Psoas muscle (tissue), 8 donors: ENCODE results near the gene TUSC7. TPM values are rescaled to one million over a fixed set of nuclear protein-coding genes. Genes with fewer than 3 reads are reported as not detected.

Source experiments
- ATAC-seq, 4 donors: fragments of 200-7000 bp; cut with Tn5 transposase; one replicate each; pipeline ENCODE4 v1.9.1; 2020; ENCODE audit warnings: moderate library complexity in 3 of 4, mild to moderate bottlenecking in 2 of 4
- DNase-seq, 2 donors: peaks; one replicate each; pipeline ENCODE4 v3.0.0-alpha.2; 2020
- H3K27ac ChIP-seq: fragments of 200-600 bp; one replicate; pipeline ENCODE4 v1.8.0; 2022
- H3K27me3 ChIP-seq, 3 donors: fragments of 200-600 bp in 1 of 3; one replicate each; pipeline versions ENCODE4 v1.6.1 to v1.8.0; 2013 to 2022; ENCODE audit warnings: low read length in 2 of 3, mild to moderate bottlenecking in 2 of 3, moderate library complexity in 1 of 3; ENCODE audit not compliant: insufficient read depth in 3 of 3
- H3K36me3 ChIP-seq, 2 donors: fragments of 200-600 bp in 1 of 2; one replicate each; pipeline versions ENCODE4 v1.6.1 to v1.8.0; 2013 to 2022; ENCODE audit warnings: low read depth in 1 of 2, mild to moderate bottlenecking in 1 of 2, moderate library complexity in 1 of 2; ENCODE audit not compliant: insufficient read depth in 1 of 2
- H3K4me1 ChIP-seq: fragments of 200-600 bp; one replicate; pipeline ENCODE4 v1.8.0; 2022
- H3K4me3 ChIP-seq: fragments of 200-600 bp; one replicate; pipeline ENCODE4 v1.8.0; 2022; ENCODE audit warnings: mild to moderate bottlenecking
- H3K9me3 ChIP-seq: fragments of 200-600 bp; one replicate; pipeline ENCODE4 v1.8.0; 2022
- CTCF ChIP-seq: fragments of 200-600 bp; IDR thresholded peaks from one replicate; pipeline ENCODE4 v1.8.0; 2022; ENCODE audit warnings: antibody characterized with exemption
- WGBS, 3 donors: extraction: QIAGEN DNeasy Blood & Tissue Kit; methylation state at CpG; one replicate each; pipeline versions ENCODE4 v1.1.6 to v1.1.7; 2013; 5-methylcytosine and 5-hydroxymethylcytosine counted together
- intact Hi-C, 2 donors: fragments of 100-400 bp; cut with DNase I; formaldehyde crosslinking; loops; one replicate each; pipeline versions ENCODE4 v1.11.0 to v1.14.2; 2022
- polyA plus RNA-seq, 3 donors: library from polyadenylated mRNA; stranded (reverse); fragments of 200-250 nt; gene quantifications; one replicate each; pipeline ENCODE4 v1.2.3, GENCODE V29; 2013
- total RNA-seq, 4 donors: library from RNA; stranded (reverse); fragmentation: NEBNext Ultra II Directional in 2 of 4; extraction: Animal tissue kit (Norgen Biotek cat#: 25700) in 2 of 4; gene quantifications; one replicate each; pipeline versions ENCODE4 v1.2.1 to v1.2.4, GENCODE V29; 2021 to 2023
- donor health status: healthy with polysubstance abuse.
- donor health status: DM: no; HTN: no; CAD: no; lungs with moderate emphysema.
- donor health status: Bipolar disorder and iron deficiency.
- donor health status: healthy.
- donor health status: DM: yes; HTN: yes; CAD: no.
- donor health status: DM: no; HTN: no; CAD: no.
- donor health status: DM: no; HTN: no; CAD: no.
- donor health status: DM: yes; HTN: yes; CAD: no.

The TUSC7 gene
- total and polyA plus RNA-seq, 7 donors, result not detected

GRCh38 chr3:116701070-116701469 lies 8.5 kb upstream of the TUSC7 start:
- Histone ChIP-seq H3K27me3 (no peaks in the 10 kb centered on the region), H3K9me3 (no peaks in the 10 kb centered on the region), H3K27ac (no peak overlapping the region), H3K4me3 (no peak overlapping the region), H3K36me3 (no peaks in the 10 kb centered on the region), H3K4me1 (no peaks in the 10 kb centered on the region)
- DNase-seq (no peak), ATAC-seq (no peak)
- no peak for TF ChIP-seq CTCF
- intact Hi-C loops, result no loop called here

GRCh38 chr3:116702334-116702733 lies 7.2 kb upstream of the TUSC7 start:
- no peak for ATAC-seq
- WGBS, 3 donors, result 52 to 66% (median 58%) methylated on average over 4 of the region's 4 CpGs

GRCh38 chr3:116707531-116707930 lies 2.0 kb upstream of the TUSC7 start:
- TF ChIP-seq CTCF, result no peak
- Histone ChIP-seq H3K27me3 (no peaks in the 10 kb centered on the region), H3K4me3 (no peak overlapping the region), H3K36me3 (no peaks in the 10 kb centered on the region), H3K9me3 (no peaks in the 10 kb centered on the region), H3K27ac (no peak overlapping the region), H3K4me1 (no peaks in the 10 kb centered on the region)
- intact Hi-C loops, result no loop called here
- DNase-seq, result no peak
- no peak for ATAC-seq
- 91 to 94% (median 94%) methylated on average over 3 of the region's 3 CpGs for WGBS, 3 donors

More at GRCh38 chr3:116702334-116702733, 7.2 kb upstream of the TUSC7 start:
- no peak for DNase-seq
- Histone ChIP-seq H3K4me1 (no peaks in the 10 kb centered on the region), H3K4me3 (no peak overlapping the region), H3K9me3 (no peaks in the 10 kb centered on the region), H3K27ac (no peak overlapping the region), H3K36me3 (no peaks in the 10 kb centered on the region), H3K27me3 (no peaks in the 10 kb centered on the region)
- no peak for TF ChIP-seq CTCF
- intact Hi-C loops, result no loop called here

- no peak for TF ChIP-seq CTCF
- whole genome bisulfite sequencing, 3 donors, result 39 to 52% (median 41%) methylated on average over 4 of the region's 4 CpGs
- H3K4me3 ChIP-seq, result no peak overlapping the region
- no peaks in the 10 kb centered on the region for H3K4me1 ChIP-seq
- intact Hi-C loops, result no loop called here
- H3K36me3 ChIP-seq, result no peaks in the 10 kb centered on the region
- no peaks in the 10 kb centered on the region for H3K27me3 ChIP-seq
- ATAC-seq (no peak), DNase-seq (no peak)
- H3K9me3 ChIP-seq, result no peaks in the 10 kb centered on the region
- no peak overlapping the region for H3K27ac ChIP-seq
These were observed 6.9 kb downstream of the TUSC7 start for GRCh38 chr3:116716490-116716889.

GRCh38 chr3:116717566-116717965 lies 8.0 kb downstream of the TUSC7 start:
- Histone ChIP-seq H3K36me3 (no peaks in the 10 kb centered on the region), H3K4me1 (no peaks in the 10 kb centered on the region), H3K9me3 (no peaks in the 10 kb centered on the region), H3K27ac (no peak overlapping the region), H3K4me3 (no peak overlapping the region), H3K27me3 (no peaks in the 10 kb centered on the region)
- 92 to 97% (median 94%) methylated on average over 1 of the region's 1 CpG for WGBS, 3 donors
- no peak for ATAC-seq
- intact Hi-C loops, result no loop called here
- TF ChIP-seq CTCF, result no peak
- DNase-seq, result no peak
